B cell (primary cell): ENCODE data around the gene SMIM1. TPM values are rescaled to one million over a fixed set of nuclear protein-coding genes. Genes with fewer than 3 reads are reported as not detected.

Source experiments
- ATAC-seq: fragments of 200-7000 bp; cut with Tn5 transposase; one replicate; pipeline ENCODE4 v1.10.0; 2021; ENCODE audit warnings: low read depth, mild to moderate bottlenecking, moderate number of reproducible peaks, moderate library complexity
- CTCF ChIA-PET: fragments of 350-600 bp; sonication (Branson Sonifier 250); formaldehyde crosslinking; loops from one replicate; lab custom pipeline; 2021; ENCODE audit warnings: antibody characterized with exemption, inconsistent platforms; lab: Charles Lee
- POLR2A ChIA-PET: fragments of 350-600 bp; sonication (Branson Sonifier 250); formaldehyde crosslinking; loops from one replicate; lab custom pipeline; 2021; ENCODE audit warnings: antibody characterized with exemption; lab: Charles Lee
- DNase-seq: peaks from one replicate; pipeline ENCODE4 v3.0.0; 2013
- H2AFZ ChIP-seq: 2 replicates; pipeline ENCODE4 v1.6.1; 2012; ENCODE audit warnings: mild to moderate bottlenecking, low read depth, low read length; ENCODE audit not compliant: insufficient read depth, poor library complexity, severe bottlenecking
- H3K27ac ChIP-seq, 2 donors: 1 replicate in 1 of 2; 2 replicates in 1 of 2; pipeline ENCODE4 v1.5.1; 2012 to 2013; ENCODE audit warnings: low read length in 2 of 2, mild to moderate bottlenecking in 2 of 2, moderate library complexity in 1 of 2
- H3K27me3 ChIP-seq, 4 experiments: fragments of 200-600 bp in 1 of 4; sonication (generic) in 1 of 4; replicated peaks in 1 of 4; 1 replicate in 2 of 4; 2 replicates in 2 of 4; pipeline versions ENCODE4 v1.6.1 to v1.7.0; 2013 to 2016; ENCODE audit warnings: low read length in 3 of 4, mild to moderate bottlenecking in 2 of 4, mixed read lengths in 1 of 4, moderate library complexity in 1 of 4; ENCODE audit not compliant: insufficient read depth in 4 of 4, control insufficient read depth in 3 of 4; ENCODE audit errors: control extremely low read depth in 1 of 4
- H3K36me3 ChIP-seq, 2 experiments: replicated peaks in 1 of 2; 1 replicate in 1 of 2; 2 replicates in 1 of 2; pipeline versions ENCODE4 v1.6.1 to v1.7.1; 2013; ENCODE audit warnings: low read length in 1 of 2; ENCODE audit not compliant: insufficient read depth in 2 of 2, control insufficient read depth in 1 of 2; ENCODE audit errors: control extremely low read depth in 1 of 2, extremely low read depth in 1 of 2
- H3K4me1 ChIP-seq, 2 donors: fragments of 200-600 bp in 1 of 2; sonication (generic) in 1 of 2; 1 replicate in 1 of 2; 2 replicates in 1 of 2; pipeline versions ENCODE4 v1.5.1 to v1.6.1; 2013 to 2017; ENCODE audit warnings: low read length in 2 of 2; ENCODE audit not compliant: control insufficient read depth in 2 of 2, insufficient read depth in 2 of 2
- H3K4me2 ChIP-seq: replicated peaks from 2 replicates; pipeline ENCODE3; 2012; ENCODE audit warnings: mild to moderate bottlenecking, low read depth, low read length; ENCODE audit not compliant: poor library complexity, severe bottlenecking
- H3K4me3 ChIP-seq, 5 experiments: fragments of 200-600 bp in 1 of 5; sonication (generic) in 1 of 5; 1 replicate in 3 of 5; 2 replicates in 2 of 5; pipeline versions ENCODE4 v1.5.1 to v1.7.0; 2011 to 2016; ENCODE audit warnings: low read length in 4 of 5, mild to moderate bottlenecking in 4 of 5, low read depth in 2 of 5, control low read depth in 1 of 5, moderate library complexity in 1 of 5; ENCODE audit not compliant: insufficient read depth in 1 of 5; ENCODE audit errors: control extremely low read depth in 1 of 5, extremely low read depth in 1 of 5
- H3K79me2 ChIP-seq: fragments of 200-600 bp; sonication (generic); one replicate; pipeline ENCODE4 v1.6.0; 2016; ENCODE audit warnings: low read length; ENCODE audit not compliant: control insufficient read depth, insufficient read depth
- H3K9ac ChIP-seq: fragments of 200-600 bp; sonication (generic); 2 replicates; pipeline ENCODE4 v1.6.1; 2017; ENCODE audit warnings: mild to moderate bottlenecking, low read length, moderate library complexity
- H3K9me3 ChIP-seq, 3 donors: one replicate each; pipeline versions ENCODE4 v1.6.1 to v1.7.1; 2013; ENCODE audit warnings: low read length in 2 of 3; ENCODE audit not compliant: control insufficient read depth in 2 of 3, insufficient read depth in 1 of 3; ENCODE audit errors: control extremely low read depth in 1 of 3
- H4K20me1 ChIP-seq: 2 replicates; pipeline ENCODE4 v1.6.0; 2012; ENCODE audit warnings: mild to moderate bottlenecking, low read length; ENCODE audit not compliant: insufficient read depth, control insufficient read depth, poor library complexity, severe bottlenecking
- H3K27ac Mint-ChIP-seq: one replicate; pipeline ENCODE4 v1.8.0; 2021; ENCODE audit warnings: mixed read lengths
- H3K27me3 Mint-ChIP-seq: one replicate; pipeline ENCODE4 v1.8.0; 2021; ENCODE audit warnings: mixed read lengths
- H3K4me1 Mint-ChIP-seq: one replicate; pipeline ENCODE4 v1.8.0; 2021; ENCODE audit warnings: mixed read lengths
- H3K4me3 Mint-ChIP-seq: one replicate; pipeline ENCODE4 v1.8.0; 2021; ENCODE audit warnings: mixed read lengths
- H3K9me3 Mint-ChIP-seq: one replicate; pipeline ENCODE4 v1.8.0; 2022; ENCODE audit warnings: mixed read lengths; ENCODE audit not compliant: insufficient read depth
- CTCF ChIP-seq: fragments of 200-600 bp; IDR thresholded peaks from one replicate; pipeline ENCODE4 v1.8.0; 2022; ENCODE audit warnings: antibody characterized with exemption, mild to moderate bottlenecking
- EZH2 ChIP-seq: IDR thresholded peaks from 2 replicates; pipeline ENCODE4 v1.6.1; 2012; ENCODE audit warnings: borderline replicate concordance, low read depth, mild to moderate bottlenecking, moderate library complexity, low read length; ENCODE audit not compliant: insufficient read depth, poor library complexity, severe bottlenecking
- WGBS: methylation state at CpG from one replicate; pipeline ENCODE4 v1.1.5; 2013; ENCODE audit warnings: missing lambda C conversion rate; ENCODE audit not compliant: insufficient coverage; 5-methylcytosine and 5-hydroxymethylcytosine counted together
- intact Hi-C: fragments of 100-400 bp; cut with micrococcal nuclease; formaldehyde crosslinking; loops from one replicate; pipeline ENCODE4 v1.10.0; 2022
- polyA plus RNA-seq: library from polyadenylated mRNA; depleted of rRNA; stranded (reverse); fragments of >200 nt; gene quantifications from 2 replicates; pipeline ENCODE4 v1.2.3, GENCODE V29; 2012
- total RNA-seq, 2 donors: library from RNA; stranded (reverse); fragments of 120-200 nt in 1 of 2; gene quantifications; 1 replicate in 1 of 2; 2 replicates in 1 of 2; pipeline versions ENCODE4 v1.2.3 to v1.2.4, GENCODE V29; 2013 to 2022

SMIM1 gene
- total and polyA plus RNA-seq, 2 donors (not counting 1 experiment from before 2014, with no cell fraction given), result 2.6 to 9.0 TPM

- Histone ChIP-seq H3K36me3 (peaks cover 0 to 47% of the 10 kb centered on the region in 2 experiments), H3K9ac (no peak overlapping the region), H3K79me2 (no peaks in the 10 kb centered on the region), H4K20me1 (no peaks in the 10 kb centered on the region), H3K9me3 (no peaks in the 10 kb centered on the region), H3K27ac (no peak overlapping the region), H3K4me3 (no peak overlapping the region), H3K4me2 (no peak overlapping the region), H3K4me1 (peaks cover 0 to 1% of the 10 kb centered on the region in 2 donors), H2AFZ (no peak overlapping the region), H3K27me3 (no peaks in the 10 kb centered on the region)
- ChIA-PET POLR2A (no interaction called here), CTCF (no interaction called here)
- TF ChIP-seq CTCF (no peak), EZH2 (no peak)
- Mint-ChIP-seq H3K4me3 (no peak overlapping the region), H3K27me3 (no peaks in the 10 kb centered on the region), H3K4me1 (peaks cover 3% of the 10 kb centered on the region), H3K27ac (no peak overlapping the region), H3K9me3 (no peaks in the 10 kb centered on the region)
- intact Hi-C loops, result no loop called here
- no peak for ATAC-seq
- WGBS, result over 99% methylated on average over 17 of the region's 21 CpGs
- DNase-seq, result no peak
Observed at GRCh38 chr1:3780901-3781300, 8.4 kb downstream of the SMIM1 start.

GRCh38 chr1:3783651-3784474 is 11.3 kb downstream of the SMIM1 start:
- CTCF ChIA-PET, result no interaction called here
- Histone ChIP-seq H3K79me2 (peaks cover 9% of the 10 kb centered on the region), H4K20me1 (peaks cover 27% of the 10 kb centered on the region), H3K9ac (no peak overlapping the region), H3K4me3 (no peak overlapping the region), H3K4me2 (no peak overlapping the region), H2AFZ (no peak overlapping the region), H3K9me3 (no peaks in the 10 kb centered on the region), H3K27me3 (no peaks in the 10 kb centered on the region), H3K36me3 (peaks cover 0 to 65% of the 10 kb centered on the region in 2 experiments), H3K27ac (no peak overlapping the region), H3K4me1 (no peaks in the 10 kb centered on the region)
- H3K27ac Mint-ChIP-seq, result no peak overlapping the region
- DNase-seq (no peak), ATAC-seq (no peak)
- TF ChIP-seq EZH2, result no peak
- TF ChIP-seq CTCF, result no peak
- POLR2A ChIA-PET, result no interaction called here
- no peaks in the 10 kb centered on the region for H3K9me3 Mint-ChIP-seq
- H3K27me3 Mint-ChIP-seq, result no peaks in the 10 kb centered on the region
- peaks cover 3% of the 10 kb centered on the region for H3K4me1 Mint-ChIP-seq
- H3K4me3 Mint-ChIP-seq, result no peak overlapping the region
- WGBS, result 93% methylated on average over 27 of the region's 30 CpGs
- intact Hi-C loops, result no loop called here
